HepG2 (cell line): ENCODE results near the gene SSNA1. TPM values are rescaled to one million over a fixed set of nuclear protein-coding genes. Genes with fewer than 3 reads are reported as not detected.

Source experiments
- ATF4 ChIP-seq, 2 experiments: fragments of 450-650 bp in 1 of 2; sonication (generic) in 1 of 2; formaldehyde crosslinking; IDR thresholded peaks; 2 replicates each; pipeline versions ENCODE4 v1.5.0 to v1.8.0; 2020 to 2022; ENCODE audit warnings: mild to moderate bottlenecking in 1 of 2, missing genetic modification reagents in 1 of 2
- ATRX ChIP-seq: sonication (generic); formaldehyde crosslinking; IDR thresholded peaks from 2 replicates; pipeline ENCODE4 v1.4.0; 2020; ENCODE audit warnings: missing genetic modification reagents, borderline replicate concordance
- CREB1 ChIP-seq, 2 experiments: fragments of 450-650 bp in 1 of 2; IDR thresholded peaks; 2 replicates each; pipeline ENCODE4 v1.6.1; 2016 to 2017; ENCODE audit warnings: control low read depth in 1 of 2, mild to moderate bottlenecking in 1 of 2, missing compliant biosample characterization in 1 of 2, missing genetic modification characterization in 1 of 2
- HDAC1 ChIP-seq: sonication (generic); formaldehyde crosslinking; IDR thresholded peaks from 2 replicates; pipeline ENCODE4 v1.5.1; 2020; ENCODE audit warnings: mild to moderate bottlenecking, missing genetic modification reagents
- IKZF1 ChIP-seq: fragments of 450-650 bp; IDR thresholded peaks from 2 replicates; pipeline ENCODE4 v1.7.1; 2016
- NR2F2 ChIP-seq: IDR thresholded peaks from 2 replicates; pipeline ENCODE4 v1.6.1; 2012; ENCODE audit warnings: low read depth, inconsistent platforms, borderline replicate concordance
- SNAPC2 ChIP-seq: sonication (generic); formaldehyde crosslinking; IDR thresholded peaks from 2 replicates; pipeline ENCODE4 v1.8.1; 2022; ENCODE audit warnings: mild to moderate bottlenecking, missing genetic modification reagents
- TBX3 ChIP-seq: fragments of 450-650 bp; IDR thresholded peaks from 2 replicates; pipeline ENCODE4 v1.6.1; 2017; ENCODE audit warnings: antibody characterized with exemption, mild to moderate bottlenecking, inconsistent platforms, borderline replicate concordance
- ZNF224 ChIP-seq: sonication (generic); formaldehyde crosslinking; IDR thresholded peaks from 2 replicates; pipeline ENCODE4 v1.5.0; 2020; ENCODE audit warnings: mild to moderate bottlenecking, missing genetic modification reagents
- ZNF350 ChIP-seq: sonication (generic); formaldehyde crosslinking; IDR thresholded peaks from 2 replicates; pipeline ENCODE4 v1.4.0; 2020; ENCODE audit warnings: mild to moderate bottlenecking, low read depth, missing genetic modification reagents, borderline replicate concordance
- ZNF367 ChIP-seq: sonication (generic); formaldehyde crosslinking; IDR thresholded peaks from 2 replicates; pipeline ENCODE4 v1.4.0; 2020; ENCODE audit warnings: missing genetic modification reagents, borderline replicate concordance
- ZNF484 ChIP-seq: sonication (generic); formaldehyde crosslinking; IDR thresholded peaks from 2 replicates; pipeline ENCODE4 v1.5.1; 2020; ENCODE audit warnings: mild to moderate bottlenecking, low read depth, missing genetic modification reagents, borderline replicate concordance
- ZNF567 ChIP-seq: sonication (generic); formaldehyde crosslinking; IDR thresholded peaks from 2 replicates; pipeline ENCODE4 v1.8.1; 2023; ENCODE audit warnings: mild to moderate bottlenecking, missing genetic modification reagents, borderline replicate concordance
- ZNF710 ChIP-seq: sonication (generic); formaldehyde crosslinking; IDR thresholded peaks from 2 replicates; pipeline ENCODE4 v1.5.0; 2020; ENCODE audit warnings: mild to moderate bottlenecking, missing genetic modification reagents, borderline replicate concordance
- ZNF724P ChIP-seq: sonication (generic); formaldehyde crosslinking; IDR thresholded peaks from 2 replicates; pipeline ENCODE4 v1.8.0; 2022; ENCODE audit warnings: missing genetic modification reagents, borderline replicate concordance
- ZNF816 ChIP-seq: sonication (generic); formaldehyde crosslinking; IDR thresholded peaks from 2 replicates; pipeline ENCODE4 v1.8.0; 2022; ENCODE audit warnings: missing genetic modification reagents, mild to moderate bottlenecking, borderline replicate concordance
- polyA plus RNA-seq, 8 experiments: library from polyadenylated mRNA; depleted of rRNA in 3 of 8; stranded (reverse) in 7 of 8; unstranded in 1 of 8; fragments of >200 nt; fragmentation: Illumina TruSeq in 4 of 8; extraction: Trizol in 4 of 8; gene quantifications; 2 replicates each; pipeline versions ENCODE4 v1.2.1 to v1.2.3, GENCODE V29; 2011 to 2016; ENCODE audit warnings: low read depth in 4 of 8, missing spikeins in 1 of 8, mixed read lengths in 1 of 8; ENCODE audit not compliant: insufficient read depth in 1 of 8
- total RNA-seq, 5 experiments: library from RNA; depleted of rRNA; stranded (reverse); fragments of >200 nt; fragmentation: Illumina TruSeq; extraction: Trizol; gene quantifications; 2 replicates each; pipeline ENCODE4 v1.2.3, GENCODE V29; 2016; ENCODE audit warnings: low read depth in 1 of 5
- TF ChIP-seq, protein P1 (sequence below): sonication (generic); formaldehyde crosslinking; IDR thresholded peaks from 2 replicates; pipeline ENCODE4 v1.4.0; 2020; ENCODE audit warnings: missing genetic modification reagents, low read depth, mild to moderate bottlenecking, borderline replicate concordance
- TF ChIP-seq, protein P2 (sequence below): sonication (generic); formaldehyde crosslinking; IDR thresholded peaks from 2 replicates; pipeline ENCODE4 v1.9.0; 2022; ENCODE audit warnings: low read depth, missing genetic modification reagents
- TF ChIP-seq, protein P3 (sequence below): sonication (generic); formaldehyde crosslinking; IDR thresholded peaks from 2 replicates; pipeline ENCODE4 v1.5.0; 2020; ENCODE audit warnings: mild to moderate bottlenecking, missing genetic modification reagents

SSNA1 gene
- total and polyA plus RNA-seq, 2 of the 13 experiments (the other 11 are each of a cell fraction or from before 2014, with no cell fraction given): 35.9 to 49.4 TPM

DNA sequence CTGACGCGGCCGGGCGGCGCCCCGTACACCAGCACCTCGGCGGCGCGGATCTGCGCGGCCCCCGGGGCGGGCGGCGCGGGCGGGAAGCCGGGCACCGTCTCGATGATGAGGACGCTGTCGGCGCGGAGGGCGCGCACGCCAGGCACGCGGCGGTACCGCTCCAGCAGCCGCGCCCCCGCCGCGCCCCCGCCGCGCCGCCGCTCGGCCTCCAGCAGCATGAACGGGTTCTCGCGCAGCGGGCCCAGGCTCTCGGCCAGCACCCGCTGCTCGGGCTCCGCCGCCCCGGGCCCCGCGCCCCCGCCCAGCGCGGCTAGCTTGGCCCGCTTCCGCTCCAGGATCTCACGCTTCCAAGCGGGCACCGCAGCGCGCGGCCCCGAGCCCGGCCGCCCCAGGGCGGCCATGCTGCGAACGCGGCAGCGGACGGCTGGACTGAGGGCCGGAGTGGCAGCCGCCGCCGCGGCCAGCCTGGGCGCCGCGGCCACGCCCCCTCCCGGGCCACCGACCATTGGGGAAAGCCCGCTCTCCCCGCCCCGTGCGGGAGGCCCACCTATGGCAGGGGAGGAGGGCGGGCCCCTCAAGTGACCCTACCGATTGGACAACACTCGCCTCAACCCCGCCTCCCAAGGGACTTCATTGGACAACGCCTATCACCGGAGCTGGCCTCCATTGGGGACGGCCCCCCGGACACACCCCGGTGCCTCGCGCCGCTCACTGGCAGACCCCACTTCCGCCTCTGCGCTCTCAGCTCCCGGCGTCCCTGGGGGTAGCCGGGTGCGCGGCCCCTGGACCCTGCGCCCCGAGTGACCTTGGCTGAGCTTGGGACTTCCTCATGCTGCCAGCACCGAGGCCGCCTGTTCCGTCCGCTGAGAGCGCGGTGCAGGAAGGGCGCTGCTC lies 12.1 kb downstream of the SSNA1 start, which contains the start of gene TPRN (continued):
- TF ChIP-seq ATF4 (CRISPR knock-in tag; IDR thresholded peaks at IDR 0.05) (no peak), HDAC1 (CRISPR knock-in tag) (peak; percentile 98), ZNF724P (CRISPR knock-in tag) (no peak; the same call in 1 of the 2 replicates), ZNF484 (CRISPR knock-in tag) (no peak), ZNF816 (CRISPR knock-in tag) (no peak), CREB1 (IDR thresholded peaks at IDR 0.05) (peak; percentile 56; the same call in 1 of the 2 replicates), CREB1 (CRISPR knock-in tag; IDR thresholded peaks at IDR 0.05) (peak; percentile 75), ZNF367 (CRISPR knock-in tag) (no peak; the same call in 1 of the 2 replicates), SNAPC2 (peak; percentile 78; the same call in 1 of the 2 replicates), ZNF710 (no peak), TBX3 (no peak), ZNF350 (CRISPR knock-in tag) (peak; percentile 80), ZNF224 (CRISPR knock-in tag) (0 out of 2 replicates have a peak, but pooled peaks have one; percentile 25), ZNF567 (CRISPR knock-in tag) (0 out of 2 replicates have a peak, but pooled peaks have one; percentile 71), IKZF1 (no peak), NR2F2 (peak; percentile 68; the same call in 1 of the 2 replicates), ATRX (CRISPR knock-in tag) (no peak)
- TF ChIP-seq, protein P1, sequence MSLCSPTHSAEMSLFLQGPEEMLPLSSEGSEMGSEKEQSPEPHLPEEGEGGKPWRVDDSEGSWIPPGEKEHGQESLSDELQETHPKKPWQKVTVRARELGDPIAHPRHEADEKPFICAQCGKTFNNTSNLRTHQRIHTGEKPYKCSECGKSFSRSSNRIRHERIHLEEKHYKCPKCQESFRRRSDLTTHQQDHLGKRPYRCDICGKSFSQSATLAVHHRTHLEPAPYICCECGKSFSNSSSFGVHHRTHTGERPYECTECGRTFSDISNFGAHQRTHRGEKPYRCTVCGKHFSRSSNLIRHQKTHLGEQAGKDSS (CRISPR knock-in tag): no peak
- TF ChIP-seq, protein P2, sequence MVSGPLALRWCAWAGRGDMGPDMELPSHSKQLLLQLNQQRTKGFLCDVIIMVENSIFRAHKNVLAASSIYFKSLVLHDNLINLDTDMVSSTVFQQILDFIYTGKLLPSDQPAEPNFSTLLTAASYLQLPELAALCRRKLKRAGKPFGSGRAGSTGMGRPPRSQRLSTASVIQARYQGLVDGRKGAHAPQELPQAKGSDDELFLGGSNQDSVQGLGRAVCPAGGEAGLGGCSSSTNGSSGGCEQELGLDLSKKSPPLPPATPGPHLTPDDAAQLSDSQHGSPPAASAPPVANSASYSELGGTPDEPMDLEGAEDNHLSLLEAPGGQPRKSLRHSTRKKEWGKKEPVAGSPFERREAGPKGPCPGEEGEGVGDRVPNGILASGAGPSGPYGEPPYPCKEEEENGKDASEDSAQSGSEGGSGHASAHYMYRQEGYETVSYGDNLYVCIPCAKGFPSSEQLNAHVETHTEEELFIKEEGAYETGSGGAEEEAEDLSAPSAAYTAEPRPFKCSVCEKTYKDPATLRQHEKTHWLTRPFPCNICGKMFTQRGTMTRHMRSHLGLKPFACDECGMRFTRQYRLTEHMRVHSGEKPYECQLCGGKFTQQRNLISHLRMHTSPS: peak; percentile 67
- TF ChIP-seq, protein P3, sequence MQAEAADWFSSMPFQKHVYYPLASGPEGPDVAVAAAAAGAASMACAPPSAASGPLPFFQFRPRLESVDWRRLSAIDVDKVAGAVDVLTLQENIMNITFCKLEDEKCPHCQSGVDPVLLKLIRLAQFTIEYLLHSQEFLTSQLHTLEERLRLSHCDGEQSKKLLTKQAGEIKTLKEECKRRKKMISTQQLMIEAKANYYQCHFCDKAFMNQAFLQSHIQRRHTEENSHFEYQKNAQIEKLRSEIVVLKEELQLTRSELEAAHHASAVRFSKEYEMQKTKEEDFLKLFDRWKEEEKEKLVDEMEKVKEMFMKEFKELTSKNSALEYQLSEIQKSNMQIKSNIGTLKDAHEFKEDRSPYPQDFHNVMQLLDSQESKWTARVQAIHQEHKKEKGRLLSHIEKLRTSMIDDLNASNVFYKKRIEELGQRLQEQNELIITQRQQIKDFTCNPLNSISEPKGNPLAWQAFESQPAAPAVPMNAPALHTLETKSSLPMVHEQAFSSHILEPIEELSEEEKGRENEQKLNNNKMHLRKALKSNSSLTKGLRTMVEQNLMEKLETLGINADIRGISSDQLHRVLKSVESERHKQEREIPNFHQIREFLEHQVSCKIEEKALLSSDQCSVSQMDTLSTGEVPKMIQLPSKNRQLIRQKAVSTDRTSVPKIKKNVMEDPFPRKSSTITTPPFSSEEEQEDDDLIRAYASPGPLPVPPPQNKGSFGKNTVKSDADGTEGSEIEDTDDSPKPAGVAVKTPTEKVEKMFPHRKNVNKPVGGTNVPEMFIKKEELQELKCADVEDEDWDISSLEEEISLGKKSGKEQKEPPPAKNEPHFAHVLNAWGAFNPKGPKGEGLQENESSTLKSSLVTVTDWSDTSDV (CRISPR knock-in tag): 0 out of 2 replicates have a peak, but pooled peaks have one; percentile 28
